ENCODE measurements around the gene ASCL1. TPM values are rescaled to one million over a fixed set of nuclear protein-coding genes. Genes with fewer than 3 reads are reported as not detected.

The ASCL1 gene
- total RNA-seq, 1 donor from 2014 or later = not detected

DNA sequence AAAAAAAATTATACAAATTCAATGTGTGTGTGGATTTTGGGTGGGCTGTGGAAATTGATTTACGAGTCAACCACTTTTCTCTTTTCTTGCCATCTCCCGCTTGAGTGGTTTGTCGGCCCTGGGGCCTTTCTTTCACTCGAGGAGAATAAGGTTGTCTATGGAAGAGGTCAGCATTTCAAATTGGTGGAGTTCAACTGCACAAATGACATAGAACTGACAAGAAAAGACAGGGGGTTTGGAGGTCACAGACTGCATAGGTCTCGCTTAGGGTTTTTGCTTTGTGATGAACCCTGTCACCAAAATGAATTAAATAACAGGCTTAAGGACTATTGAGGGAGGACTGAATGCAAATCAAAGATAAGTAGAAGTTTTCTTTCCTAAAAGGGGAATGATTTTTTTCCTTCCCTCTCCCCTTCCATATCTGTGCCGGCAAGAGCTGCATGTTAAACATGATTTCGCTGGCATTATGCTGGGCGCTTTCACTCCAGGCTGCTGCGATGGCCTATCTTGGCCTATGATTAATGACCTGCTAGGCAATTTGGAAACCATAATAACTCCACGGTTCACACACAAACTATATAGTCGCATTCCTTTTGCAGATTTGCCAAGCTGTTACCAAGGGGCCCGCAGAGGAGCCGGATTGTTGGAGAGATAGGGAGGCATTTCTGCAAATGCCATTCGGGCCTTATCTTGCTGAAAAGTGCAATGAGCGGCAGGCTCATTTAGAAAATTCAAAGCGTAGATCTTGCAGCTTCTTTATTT, 20.7 kb downstream of the ASCL1 start:
- no peak for DNase-seq (ENCODE audit: low read depth in 2 of 2)

GRCh38 chr12:102980350-102980749, 22.9 kb downstream of the ASCL1 start:
- DNase-seq (ENCODE audit: low read depth in 2 of 2) = no peak

- no peak for DNase-seq (ENCODE audit: low read depth in 2 of 2)
Measured at GRCh38 chr12:102990419-102990818, 32.9 kb downstream of the ASCL1 start.

DNA sequence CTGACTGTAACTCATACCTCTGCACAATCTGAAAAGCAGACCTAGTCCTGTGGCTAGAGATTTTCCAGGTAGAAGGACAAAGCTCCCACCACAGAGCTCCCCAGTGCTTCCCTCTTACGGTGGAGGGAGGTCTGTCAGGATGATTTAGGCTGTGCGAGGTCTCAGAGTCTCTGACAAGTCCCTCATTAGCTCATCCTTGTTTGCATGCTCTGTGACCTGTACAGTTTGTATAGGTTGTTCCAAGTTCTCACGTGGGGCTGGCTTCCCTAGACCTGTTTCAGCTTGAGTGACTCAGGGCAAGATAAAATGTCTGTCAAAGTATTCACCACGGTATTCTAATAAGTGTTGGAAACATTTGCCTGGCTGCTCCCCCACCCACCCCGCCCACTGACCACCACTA, 34.8 kb downstream of the ASCL1 start:
- no peak for DNase-seq (ENCODE audit: low read depth in 2 of 2)

GRCh38 chr12:102992720-102993119, 35.2 kb downstream of the ASCL1 start:
- no peak for DNase-seq (ENCODE audit: low read depth in 2 of 2)

DNA sequence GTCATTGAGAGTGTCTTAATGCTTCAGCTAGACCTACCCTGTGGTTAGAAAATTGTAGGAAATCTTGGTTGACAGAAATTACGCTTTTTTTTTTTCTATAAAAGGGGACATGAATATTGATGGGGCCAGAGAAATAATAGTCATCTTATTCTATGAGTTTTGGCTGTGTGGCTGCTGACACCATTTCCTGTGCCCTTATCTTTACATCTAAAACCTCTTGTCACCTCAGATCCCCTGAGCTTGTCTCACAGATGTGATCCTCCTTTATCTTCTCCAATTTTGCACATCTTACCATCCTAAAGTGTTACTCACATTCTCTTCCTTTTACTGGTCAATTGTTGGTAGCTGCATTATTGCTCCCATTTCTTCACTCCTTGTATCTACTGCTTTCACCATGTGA, 36.1 kb downstream of the ASCL1 start:
- no peak for DNase-seq (ENCODE audit: low read depth in 2 of 2)

GRCh38 chr12:102995372-102995771, 37.9 kb downstream of the ASCL1 start:
- DNase-seq (ENCODE audit: low read depth in 2 of 2) = no peak

Other genes with a start within 250 kb of the ASCL1 start
- not detected in 2 replicates for gene PAH, start 40.4 kb upstream of the ASCL1 start, total RNA-seq

All from dermis microvascular lymphatic vessel endothelial cell (primary cell).